ENCODE data around the gene GATAD2B.

DNA sequence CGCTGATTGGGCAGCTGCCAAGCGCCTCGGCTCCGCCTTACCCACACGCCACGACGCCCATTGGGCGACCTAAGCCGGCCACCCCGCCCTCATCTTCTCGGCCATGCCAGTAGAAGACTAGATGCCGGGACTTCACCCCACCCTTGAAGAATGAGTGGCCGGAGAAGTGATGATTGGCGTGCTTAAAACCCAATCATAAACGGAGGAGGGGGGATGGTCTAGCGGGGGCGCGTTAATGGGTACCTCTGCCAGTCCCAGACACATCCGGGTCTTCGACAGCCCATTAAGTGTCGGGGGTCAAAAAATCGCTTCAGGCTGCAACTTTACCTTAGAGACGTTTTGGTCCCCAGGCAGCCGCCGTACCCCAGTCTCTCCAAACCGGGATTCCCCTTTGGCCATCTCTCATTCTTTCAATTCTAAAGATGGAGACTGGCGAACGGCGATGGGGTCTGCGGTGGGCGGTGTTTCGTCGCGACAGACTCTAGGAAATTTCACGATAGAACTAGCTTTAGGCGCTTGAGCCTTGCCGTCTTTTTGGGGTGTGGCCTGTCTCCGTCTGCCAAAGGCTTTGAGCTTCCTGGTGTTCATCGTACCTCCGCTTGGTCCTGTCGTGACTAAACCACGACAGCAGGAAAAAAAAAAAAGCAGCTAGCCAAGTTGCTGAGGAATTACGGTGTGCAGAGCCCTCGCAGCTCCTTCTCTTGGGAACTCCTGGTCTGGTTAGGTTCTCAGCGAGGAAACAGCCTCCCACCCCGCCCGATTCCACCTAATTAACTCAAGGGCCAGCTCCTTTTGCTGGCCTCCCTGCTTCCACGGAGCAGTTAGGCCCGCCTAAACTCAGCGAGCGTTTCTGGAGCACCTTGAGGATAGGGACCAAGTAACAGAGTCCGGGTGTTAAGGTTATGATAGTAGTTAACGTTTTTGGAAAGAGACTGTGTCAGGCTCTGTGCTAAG is at the start of gene GATAD2B:
- TF ChIP-seq CTCF (IDR thresholded peaks at IDR 0.05; ENCODE audit: insufficient read depth, low read depth, low read length) (no peak), EZH2 (IDR thresholded peaks at IDR 0.05; ENCODE audit: insufficient read depth, low read length) (no peak)

Data from astrocyte (in vitro differentiated cells and primary cell).